HepG2 (cell line): ENCODE data around the gene TRMU. TPM values are rescaled to one million over a fixed set of nuclear protein-coding genes. Genes with fewer than 3 reads are reported as not detected.

Experiments used
- ATAC-seq: fragments of 200-7000 bp; cut with Tn5 transposase; 3 replicates; pipeline ENCODE4 v1.9.1; 2020; ENCODE audit warnings: mild to moderate bottlenecking, moderate library complexity
- BruUV-seq: library from RNA; stranded (reverse); fragments of 400-500 nt; replicated peaks from 2 replicates; lab custom pipeline; 2021; lab: Mats Ljungman, UMichigan
- CTCF ChIA-PET: fragments of 300-600 bp; formaldehyde crosslinking; extraction: SDS; loops from one replicate; lab custom pipeline; 2021; ENCODE audit warnings: low total read pairs, inconsistent platforms, low intra/inter-chr PET ratio; lab: Yijun Ruan, JAX
- POLR2A ChIA-PET: fragments of 350-600 bp; sonication (Branson Sonifier 250); formaldehyde crosslinking; loops from one replicate; lab custom pipeline; 2020; ENCODE audit warnings: antibody characterized with exemption, inconsistent platforms; lab: Yijun Ruan, JAX
- DNase-seq: peaks from one replicate; pipeline ENCODE4 v3.0.0-alpha.2; 2015; ENCODE audit warnings: low spot score
- FAIRE-seq: peaks from 3 replicates; lab custom pipeline; 2011; peaks lifted over from hg19 to GRCh38; lab: Jason Lieb, UNC
- H2AFZ ChIP-seq: one replicate; pipeline ENCODE4 v1.6.1; 2011; ENCODE audit warnings: low read length, inconsistent platforms
- H3K27ac ChIP-seq: fragments of 300-600 bp; 3 replicates; pipeline ENCODE4 v1.8.0; 2011; ENCODE audit warnings: mixed run types, mild to moderate bottlenecking, mixed read lengths, low read length, inconsistent platforms; ENCODE audit not compliant: insufficient read depth; ENCODE audit errors: extremely low read length
- H3K27me3 ChIP-seq, 2 experiments: fragments of 200-600 bp in 1 of 2; 2 replicates in 1 of 2; 3 replicates in 1 of 2; pipeline versions ENCODE4 v1.6.0 to v1.8.0; 2011; ENCODE audit warnings: low read length in 2 of 2, mild to moderate bottlenecking in 2 of 2, moderate library complexity in 2 of 2, inconsistent platforms in 1 of 2; ENCODE audit not compliant: insufficient read depth in 2 of 2, control insufficient read depth in 1 of 2
- H3K36me3 ChIP-seq, 2 experiments: fragments of 200-600 bp in 1 of 2; replicated peaks in 1 of 2; 2 replicates in 1 of 2; 3 replicates in 1 of 2; pipeline versions ENCODE4 v1.5.1 to v1.8.0; 2011; ENCODE audit warnings: low read length in 2 of 2, inconsistent platforms in 1 of 2; ENCODE audit not compliant: insufficient read depth in 2 of 2, control insufficient read depth in 1 of 2
- H3K4me1 ChIP-seq: 2 replicates; pipeline ENCODE4 v1.5.1; 2012; ENCODE audit warnings: low read length, inconsistent platforms; ENCODE audit not compliant: insufficient read depth
- H3K4me2 ChIP-seq: 2 replicates; pipeline ENCODE4 v1.6.0; 2011; ENCODE audit warnings: low read depth, low read length, inconsistent platforms
- H3K4me3 ChIP-seq, 3 experiments: fragments of 200-600 bp in 1 of 3; sonication (generic), shearing (Covaris generic) in 1 of 3; replicated peaks in 1 of 3; 2 replicates each; pipeline ENCODE4 v1.5.1; 2011 to 2016; ENCODE audit warnings: low read length in 3 of 3, inconsistent platforms in 2 of 3, low read depth in 2 of 3, mild to moderate bottlenecking in 2 of 3, control low read depth in 1 of 3, mixed read lengths in 1 of 3; ENCODE audit not compliant: insufficient read depth in 1 of 3
- H3K79me2 ChIP-seq: one replicate; pipeline ENCODE4 v1.6.1; 2011; ENCODE audit warnings: low read length, inconsistent platforms; ENCODE audit not compliant: insufficient read depth
- H3K9ac ChIP-seq: 2 replicates; pipeline ENCODE4 v1.6.0; 2011; ENCODE audit warnings: mild to moderate bottlenecking, low read depth, low read length, inconsistent platforms; ENCODE audit not compliant: insufficient read depth
- H3K9me3 ChIP-seq: 2 replicates; pipeline ENCODE4 v1.5.1; 2012; ENCODE audit warnings: mild to moderate bottlenecking, low read length
- H4K20me1 ChIP-seq: 2 replicates; pipeline ENCODE4 v1.6.0; 2011; ENCODE audit warnings: inconsistent platforms, mild to moderate bottlenecking, low read length, moderate library complexity; ENCODE audit not compliant: insufficient read depth
- ATF6 ChIP-seq: sonication (generic); formaldehyde crosslinking; conservative IDR thresholded peaks from 2 replicates; pipeline ENCODE4 v1.4.0; 2020; ENCODE audit warnings: missing genetic modification reagents
- ELF3 ChIP-seq: IDR thresholded peaks from 2 replicates; pipeline ENCODE4 v1.6.1; 2016; ENCODE audit warnings: missing genetic modification reagents, missing compliant biosample characterization
- FOSL2 ChIP-seq: sonication (generic); formaldehyde crosslinking; IDR thresholded peaks from 2 replicates; pipeline ENCODE4 v1.4.0; 2020; ENCODE audit warnings: missing genetic modification reagents
- FOXC1 ChIP-seq: sonication (generic); formaldehyde crosslinking; IDR thresholded peaks from 2 replicates; pipeline ENCODE4 v1.8.0; 2022; ENCODE audit warnings: mild to moderate bottlenecking, missing genetic modification reagents, borderline replicate concordance
- HNF4A ChIP-seq: sonication (generic); formaldehyde crosslinking; IDR thresholded peaks from 2 replicates; pipeline ENCODE4 v1.4.0; 2020; ENCODE audit warnings: missing genetic modification reagents
- SYNCRIP ChIP-seq: fragments of 200-400 bp; formaldehyde crosslinking; IDR thresholded peaks from 2 replicates; pipeline ENCODE4 v1.6.1; 2018; ENCODE audit warnings: mild to moderate bottlenecking, low read depth, low read length; ENCODE audit not compliant: insufficient read depth
- ZNF225 ChIP-seq: sonication (generic); formaldehyde crosslinking; IDR thresholded peaks from 2 replicates; pipeline ENCODE4 v1.4.0; 2020; ENCODE audit warnings: mild to moderate bottlenecking, missing genetic modification reagents
- ZNF256 ChIP-seq: sonication (generic); formaldehyde crosslinking; conservative IDR thresholded peaks from 2 replicates; pipeline ENCODE4 v1.4.0; 2020; ENCODE audit warnings: missing genetic modification reagents
- ZNF569 ChIP-seq: sonication (generic); formaldehyde crosslinking; IDR thresholded peaks from 2 replicates; pipeline ENCODE4 v1.5.0; 2020; ENCODE audit warnings: mild to moderate bottlenecking, missing genetic modification reagents, moderate library complexity, borderline replicate concordance
- ZNF572 ChIP-seq: sonication (generic); formaldehyde crosslinking; IDR thresholded peaks from 2 replicates; pipeline ENCODE4 v1.5.1; 2020; ENCODE audit warnings: mild to moderate bottlenecking, missing genetic modification reagents
- ZSCAN25 ChIP-seq: sonication (generic); formaldehyde crosslinking; IDR thresholded peaks from 2 replicates; pipeline ENCODE4 v1.8.0; 2022; ENCODE audit warnings: mild to moderate bottlenecking, missing genetic modification reagents
- WGBS: methylation state at CpG from one replicate; pipeline ENCODE4 v1.1.6; 2017; ENCODE audit warnings: low lambda C conversion rate; 5-methylcytosine and 5-hydroxymethylcytosine counted together
- in situ Hi-C: cut with HindIII; loops from 2 replicates; pipeline ENCODE4 v1.10.0; 2017; ENCODE audit warnings: low pct_unique_long_range_greater_than_20kb; ENCODE audit not compliant: extremely low pct_ligation_motif_present
- intact Hi-C: fragments of 100-400 bp; cut with micrococcal nuclease; formaldehyde crosslinking; loops from one replicate; pipeline ENCODE4 v1.10.0; 2022; ENCODE audit not compliant: unreplicated experiment
- polyA plus RNA-seq, 8 experiments: library from polyadenylated mRNA; depleted of rRNA in 3 of 8; stranded (reverse) in 7 of 8; unstranded in 1 of 8; fragments of >200 nt; fragmentation: Illumina TruSeq in 4 of 8; extraction: Trizol in 4 of 8; gene quantifications; 2 replicates each; pipeline versions ENCODE4 v1.2.1 to v1.2.3, GENCODE V29; 2011 to 2016; ENCODE audit warnings: low read depth in 4 of 8, missing spikeins in 1 of 8, mixed read lengths in 1 of 8; ENCODE audit not compliant: insufficient read depth in 1 of 8
- total RNA-seq, 5 experiments: library from RNA; depleted of rRNA; stranded (reverse); fragments of >200 nt; fragmentation: Illumina TruSeq; extraction: Trizol; gene quantifications; 2 replicates each; pipeline ENCODE4 v1.2.3, GENCODE V29; 2016; ENCODE audit warnings: low read depth in 1 of 5
- TF ChIP-seq, protein P1 (sequence below): sonication (generic); formaldehyde crosslinking; IDR thresholded peaks from 2 replicates; pipeline ENCODE4 v1.8.0; 2022; ENCODE audit warnings: missing genetic modification reagents, mild to moderate bottlenecking, inconsistent platforms, borderline replicate concordance
- TF ChIP-seq, protein P2 (sequence below): sonication (generic); formaldehyde crosslinking; IDR thresholded peaks from 2 replicates; pipeline ENCODE4 v1.5.0; 2020; ENCODE audit warnings: missing genetic modification reagents, mild to moderate bottlenecking, borderline replicate concordance
- TF ChIP-seq, protein P3 (sequence below): sonication (generic); formaldehyde crosslinking; IDR thresholded peaks from 2 replicates; pipeline ENCODE4 v1.4.0; 2020; ENCODE audit warnings: mild to moderate bottlenecking, missing genetic modification reagents

TRMU gene
- total and polyA plus RNA-seq, 2 of the 13 experiments (the other 11 are each of a cell fraction or from before 2014, with no cell fraction given) = 31.0 to 50.2 TPM

GRCh38 chr22:46380581-46380980 lies 45.1 kb downstream of the TRMU start (continued):
- TF ChIP-seq FOXC1 (CRISPR knock-in tag) = no peak
- TF ChIP-seq, protein P1, sequence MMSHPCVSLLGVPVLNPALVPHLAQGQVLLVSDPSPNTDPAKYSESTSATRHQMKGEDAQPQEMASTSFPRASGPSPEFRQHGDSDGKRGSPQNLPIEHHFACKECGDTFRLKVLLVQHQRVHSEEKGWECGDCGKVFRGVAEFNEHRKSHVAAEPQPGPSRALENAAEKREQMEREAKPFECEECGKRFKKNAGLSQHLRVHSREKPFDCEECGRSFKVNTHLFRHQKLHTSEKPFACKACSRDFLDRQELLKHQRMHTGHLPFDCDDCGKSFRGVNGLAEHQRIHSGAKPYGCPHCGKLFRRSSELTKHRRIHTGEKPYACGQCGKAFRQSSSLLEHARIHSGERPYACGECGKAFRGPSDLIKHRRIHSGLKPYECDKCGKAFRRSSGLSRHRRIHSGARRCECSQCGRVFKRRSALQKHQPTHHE (CRISPR knock-in tag) = no peak
- TF ChIP-seq SYNCRIP = no peak
- TF ChIP-seq ATF6 = no peak
- TF ChIP-seq HNF4A (CRISPR knock-in tag) = no peak
- no peak for TF ChIP-seq ZNF225 (CRISPR knock-in tag)
- TF ChIP-seq, all 625 proteins: peak for 0

DNA sequence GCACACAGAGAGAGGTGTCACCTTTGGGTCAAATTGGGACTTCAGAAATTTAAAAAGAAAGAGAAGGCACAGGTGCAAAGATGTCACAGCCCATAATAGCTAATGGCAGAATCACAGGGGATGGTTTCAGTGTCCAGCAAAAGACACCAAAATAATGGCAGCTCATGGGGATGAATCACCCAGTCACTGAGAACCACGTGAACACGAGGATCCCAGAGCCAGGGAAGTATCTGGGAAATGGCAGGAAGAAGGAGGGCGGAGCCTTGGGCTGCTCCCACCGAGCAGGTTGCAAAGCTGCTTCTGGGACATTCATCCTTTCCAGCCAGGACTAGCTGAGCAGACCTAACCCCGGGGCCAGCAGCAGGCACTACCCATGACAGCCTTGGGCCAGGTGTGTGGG lies 45.6 kb downstream of the TRMU start:
- CTCF ChIA-PET = no interaction called here

More for the DNA sequence above, 45.6 kb downstream of the TRMU start:
- in situ Hi-C loops (no loop called here), intact Hi-C loops (no loop called here)
- Histone ChIP-seq H2AFZ (no peak overlapping the region), H3K27ac (no peak overlapping the region), H3K4me3 (no peak overlapping the region), H3K4me2 (no peak overlapping the region), H3K27me3 (no peaks in the 10 kb centered on the region; a peak in 1 of 5 replicates), H3K9me3 (0 out of 2 replicates have a peak, but pooled peaks cover 3% of the 10 kb centered on the region), H3K79me2 (no peaks in the 10 kb centered on the region), H3K36me3 (no peaks in the 10 kb centered on the region), H4K20me1 (no peaks in the 10 kb centered on the region), H3K9ac (no peak overlapping the region), H3K4me1 (peaks cover 50% of the 10 kb centered on the region)
- WGBS = 65% methylated on average over 5 of the region's 5 CpGs
- ATAC-seq = no peak
- DNase-seq = no peak
- no peak for FAIRE-seq
- no TSS peak for BruUV-seq
- TF ChIP-seq FOSL2 (CRISPR knock-in tag) (peak; percentile 66), ZNF256 (CRISPR knock-in tag) (no peak), ELF3 (no peak), ZSCAN25 (no peak), ZNF569 (CRISPR knock-in tag) (no peak), ZNF572 (no peak)
- TF ChIP-seq, protein P2, sequence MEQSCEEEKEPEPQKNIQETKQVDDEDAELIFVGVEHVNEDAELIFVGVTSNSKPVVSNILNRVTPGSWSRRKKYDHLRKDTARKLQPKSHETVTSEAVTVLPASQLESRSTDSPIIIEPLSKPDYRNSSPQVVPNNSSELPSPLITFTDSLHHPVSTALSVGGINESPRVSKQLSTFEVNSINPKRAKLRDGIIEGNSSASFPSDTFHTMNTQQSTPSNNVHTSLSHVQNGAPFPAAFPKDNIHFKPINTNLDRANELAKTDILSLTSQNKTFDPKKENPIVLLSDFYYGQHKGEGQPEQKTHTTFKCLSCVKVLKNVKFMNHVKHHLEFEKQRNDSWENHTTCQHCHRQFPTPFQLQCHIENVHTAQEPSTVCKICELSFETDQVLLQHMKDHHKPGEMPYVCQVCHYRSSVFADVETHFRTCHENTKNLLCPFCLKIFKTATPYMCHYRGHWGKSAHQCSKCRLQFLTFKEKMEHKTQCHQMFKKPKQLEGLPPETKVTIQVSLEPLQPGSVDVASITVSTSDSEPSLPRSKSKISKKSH (CRISPR knock-in tag) = no peak
- TF ChIP-seq, protein P3, sequence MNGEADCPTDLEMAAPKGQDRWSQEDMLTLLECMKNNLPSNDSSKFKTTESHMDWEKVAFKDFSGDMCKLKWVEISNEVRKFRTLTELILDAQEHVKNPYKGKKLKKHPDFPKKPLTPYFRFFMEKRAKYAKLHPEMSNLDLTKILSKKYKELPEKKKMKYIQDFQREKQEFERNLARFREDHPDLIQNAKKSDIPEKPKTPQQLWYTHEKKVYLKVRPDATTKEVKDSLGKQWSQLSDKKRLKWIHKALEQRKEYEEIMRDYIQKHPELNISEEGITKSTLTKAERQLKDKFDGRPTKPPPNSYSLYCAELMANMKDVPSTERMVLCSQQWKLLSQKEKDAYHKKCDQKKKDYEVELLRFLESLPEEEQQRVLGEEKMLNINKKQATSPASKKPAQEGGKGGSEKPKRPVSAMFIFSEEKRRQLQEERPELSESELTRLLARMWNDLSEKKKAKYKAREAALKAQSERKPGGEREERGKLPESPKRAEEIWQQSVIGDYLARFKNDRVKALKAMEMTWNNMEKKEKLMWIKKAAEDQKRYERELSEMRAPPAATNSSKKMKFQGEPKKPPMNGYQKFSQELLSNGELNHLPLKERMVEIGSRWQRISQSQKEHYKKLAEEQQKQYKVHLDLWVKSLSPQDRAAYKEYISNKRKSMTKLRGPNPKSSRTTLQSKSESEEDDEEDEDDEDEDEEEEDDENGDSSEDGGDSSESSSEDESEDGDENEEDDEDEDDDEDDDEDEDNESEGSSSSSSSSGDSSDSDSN (CRISPR knock-in tag) = no peak
- POLR2A ChIA-PET = no interaction called here
